Thyroid gland (tissue), 4 donors: ENCODE results near the gene ZNF627. TPM values are rescaled to one million over a fixed set of nuclear protein-coding genes. Genes with fewer than 3 reads are reported as not detected.

Experiments used
- DNase-seq, 2 donors: peaks; one replicate each; pipeline ENCODE4 v3.0.0-alpha.2; 2019
- H3K27ac ChIP-seq, 3 donors: fragments of 200-600 bp; sonication (generic); 1 replicate in 2 of 3; 2 replicates in 1 of 3; pipeline ENCODE4 v1.5.1; 2016 to 2019; ENCODE audit warnings: mild to moderate bottlenecking in 1 of 3, moderate library complexity in 1 of 3
- H3K27me3 ChIP-seq: fragments of 200-600 bp; sonication (generic); one replicate; pipeline ENCODE4 v1.5.1; 2019
- H3K36me3 ChIP-seq, 2 donors: fragments of 200-600 bp; sonication (generic); one replicate each; pipeline ENCODE4 v1.5.1; 2016 to 2019
- H3K4me1 ChIP-seq, 2 donors: fragments of 200-600 bp; sonication (generic); one replicate each; pipeline ENCODE4 v1.5.1; 2017 to 2019
- H3K4me3 ChIP-seq, 3 donors: fragments of 200-600 bp; sonication (generic); replicated peaks in 1 of 3; 1 replicate in 2 of 3; 2 replicates in 1 of 3; pipeline ENCODE4 v1.5.1; 2016; ENCODE audit warnings: mild to moderate bottlenecking in 1 of 3
- H3K9me3 ChIP-seq: fragments of 200-600 bp; sonication (generic); one replicate; pipeline ENCODE4 v1.5.1; 2017
- CTCF ChIP-seq, 6 experiments: fragments of 200-600 bp in 3 of 6; fragments of 450-650 bp in 3 of 6; sonication (generic) in 3 of 6; IDR thresholded peaks; one replicate each; pipeline ENCODE4 v1.5.1; 2016 to 2019; ENCODE audit warnings: antibody characterized with exemption in 6 of 6, mild to moderate bottlenecking in 2 of 6, inconsistent platforms in 1 of 6, moderate library complexity in 1 of 6
- WGBS, 2 donors: methylation state at CpG; one replicate each; pipeline ENCODE4 v1.1.5; 2017; 5-methylcytosine and 5-hydroxymethylcytosine counted together
- intact Hi-C: fragments of 100-400 bp; cut with DNase I; formaldehyde crosslinking; loops from one replicate; pipeline ENCODE4 v1.15.1; 2023
- total RNA-seq, 4 donors: library from RNA; depleted of rRNA; stranded (reverse); fragments of >200 nt; gene quantifications; one replicate each; pipeline ENCODE4 v1.2.3, GENCODE V29; 2016

ZNF627 gene
- total RNA-seq, 4 donors from 2014 or later = 14.5 to 24.3 (median 21.7) TPM

GRCh38 chr19:11663181-11663591, 65.9 kb downstream of the ZNF627 start:
- Histone ChIP-seq H3K4me1 (no peaks in the 10 kb centered on the region), H3K27me3 (no peaks in the 10 kb centered on the region), H3K9me3 (no peaks in the 10 kb centered on the region), H3K36me3 (no peaks in the 10 kb centered on the region), H3K27ac (no peak overlapping the region), H3K4me3 (no peak overlapping the region)
- intact Hi-C loops = no loop called here
- TF ChIP-seq CTCF (IDR thresholded peaks at IDR 0.05) = no peak
- no peak for DNase-seq
- WGBS, 2 donors = 77 to 85% methylated on average over 8 of the region's 8 CpGs

Other genes with a start within 250 kb of the ZNF627 start
- 10 to 100 TPM in 1 of 4 donors, 1 to 10 TPM in 3; 6.0 to 18.4 (median 8.9) TPM for gene PLPPR2, start 242.1 kb upstream of the ZNF627 start, total RNA-seq
- 1 to 10 TPM; 2.3 to 4.3 (median 3.4) TPM for gene SWSAP1, start 222.8 kb upstream of the ZNF627 start, total RNA-seq
- 10 to 100 TPM; 16.8 to 48.0 (median 31.3) TPM for gene EPOR, start 213.2 kb upstream of the ZNF627 start, total RNA-seq
- 100 to 1,000 TPM in 2 of 4 donors, 10 to 100 TPM in 2; 63.4 to 136 (median 101) TPM for gene RGL3, start 178.2 kb upstream of the ZNF627 start, total RNA-seq
- gene ODAD3, start 162.4 kb upstream of the ZNF627 start, total RNA-seq = 1 to 10 TPM in 3 of 4 donors, under 1 TPM in 1; 0.96 to 6.8 (median 3.8) TPM
- gene PRKCSH, start 161.8 kb upstream of the ZNF627 start, total RNA-seq = 100 to 1,000 TPM; 142 to 198 (median 178) TPM
- not detected for gene ELAVL3, start 116.4 kb upstream of the ZNF627 start, total RNA-seq
- 10 to 100 TPM; 13.6 to 41.7 (median 14.2) TPM for gene ZNF653, start 91.6 kb upstream of the ZNF627 start, total RNA-seq
- gene ECSIT, start 68.3 kb upstream of the ZNF627 start, total RNA-seq = 10 to 100 TPM; 36.5 to 77.5 (median 68.9) TPM
- gene CNN1, start 58.6 kb upstream of the ZNF627 start, total RNA-seq = 10 to 100 TPM in 2 of 4 donors, 1 to 10 TPM in 2; 6.3 to 21.6 (median 8.7) TPM
- gene ELOF1, start 38.3 kb upstream of the ZNF627 start, total RNA-seq = 10 to 100 TPM; 18.7 to 57.0 (median 30.9) TPM
- gene ACP5, start 19.8 kb upstream of the ZNF627 start, total RNA-seq = 1 to 10 TPM; 4.9 to 8.4 (median 6.2) TPM
- gene ZNF823, start 141.5 kb downstream of the ZNF627 start, total RNA-seq = 10 to 100 TPM in 1 of 4 donors, 1 to 10 TPM in 3; 7.4 to 11.7 (median 9.1) TPM
- gene ZNF441, start 169.5 kb downstream of the ZNF627 start, total RNA-seq = 10 to 100 TPM; 17.8 to 56.4 (median 24.2) TPM
- 1 to 10 TPM; 2.9 to 3.2 (median 3.1) TPM for gene ZNF491, start 201.0 kb downstream of the ZNF627 start, total RNA-seq
- gene ZNF440, start 216.8 kb downstream of the ZNF627 start, total RNA-seq = 10 to 100 TPM; 11.9 to 16.0 (median 13.8) TPM